OCI-LY7 (cell line): Measurements from ENCODE around the gene NDEL1.

Experiments
- CTCF ChIP-seq: fragments of 200-600 bp; sonication (generic); conservative IDR thresholded peaks from 2 replicates; pipeline ENCODE4 v1.5.1; 2014; ENCODE audit warnings: mild to moderate bottlenecking, antibody characterized with exemption, low read length, moderate library complexity, mixed read lengths
- EZH2phosphoT487 ChIP-seq: fragments of 200-600 bp; sonication (generic); IDR thresholded peaks from 2 replicates; pipeline ENCODE4 v1.6.1; 2018; ENCODE audit warnings: low read depth, borderline replicate concordance, mild to moderate bottlenecking, mixed run types, antibody characterized with exemption, low read length, moderate library complexity, mixed read lengths

- TF ChIP-seq CTCF: no peak
- no peak for TF ChIP-seq EZH2phosphoT487
Observed at GRCh38 chr17:8487130-8487645, 51.5 kb downstream of the NDEL1 start.
